ENCODE measurements around the gene CNTNAP3.
"Not testable (repeated sequence)": the region's sequence is repeated elsewhere in the genome, so short reads cannot be mapped to it uniquely, and the experiment has no call there.

Gene CNTNAP3

GRCh38 chr9:39108145-39108544 is 179.8 kb downstream of the CNTNAP3 start:
- TF ChIP-seq POLR2A (IDR thresholded peaks at IDR 0.05; ENCODE audit: low read depth, low read length) = no peak
- DNase-seq (ENCODE audit: insufficient read length, low spot score) (no peak), FAIRE-seq (no peak)

- DNase-seq (ENCODE audit: insufficient read length, low spot score); FAIRE-seq: not testable (repeated sequence)
Measured at GRCh38 chr9:39097208-39097607, 190.8 kb downstream of the CNTNAP3 start.

- FAIRE-seq; DNase-seq (ENCODE audit: insufficient read length, low spot score): not testable (repeated sequence)
Measured at GRCh38 chr9:39085311-39085710, 202.7 kb downstream of the CNTNAP3 start.

- FAIRE-seq; DNase-seq (ENCODE audit: insufficient read length, low spot score): not testable (repeated sequence)
Measured at GRCh38 chr9:39082574-39082973, 205.4 kb downstream of the CNTNAP3 start.

GRCh38 chr9:39080081-39080480 is 207.9 kb downstream of the CNTNAP3 start:
- not testable (repeated sequence) for DNase-seq (ENCODE audit: insufficient read length, low spot score); FAIRE-seq

- FAIRE-seq; DNase-seq (ENCODE audit: insufficient read length, low spot score): not testable (repeated sequence)
Measured at GRCh38 chr9:39078621-39079256, 209.2 kb downstream of the CNTNAP3 start.

GRCh38 chr9:39073537-39073936 is 214.4 kb downstream of the CNTNAP3 start:
- not testable (repeated sequence) for FAIRE-seq; DNase-seq (ENCODE audit: insufficient read length, low spot score)

- FAIRE-seq; DNase-seq (ENCODE audit: insufficient read length, low spot score): not testable (repeated sequence)
Measured at GRCh38 chr9:39067683-39068082, 220.3 kb downstream of the CNTNAP3 start.

GRCh38 chr9:39062966-39063365 is 225.0 kb downstream of the CNTNAP3 start:
- FAIRE-seq; DNase-seq (ENCODE audit: insufficient read length, low spot score): not testable (repeated sequence)

- not testable (repeated sequence) for DNase-seq (ENCODE audit: insufficient read length, low spot score); FAIRE-seq
Measured at GRCh38 chr9:39054453-39054852, 233.5 kb downstream of the CNTNAP3 start.

GRCh38 chr9:39046833-39047232 is 241.1 kb downstream of the CNTNAP3 start:
- FAIRE-seq; DNase-seq (ENCODE audit: insufficient read length, low spot score): not testable (repeated sequence)

GRCh38 chr9:39042352-39042803 is 245.6 kb downstream of the CNTNAP3 start:
- not testable (repeated sequence) for DNase-seq (ENCODE audit: insufficient read length, low spot score); FAIRE-seq

- FAIRE-seq; DNase-seq (ENCODE audit: insufficient read length, low spot score): not testable (repeated sequence)
Measured at GRCh38 chr9:39041774-39042173, 246.2 kb downstream of the CNTNAP3 start.

GRCh38 chr9:39039148-39039547 is 248.8 kb downstream of the CNTNAP3 start:
- FAIRE-seq = not testable (repeated sequence)

GRCh38 chr9:39038221-39038620 is 249.7 kb downstream of the CNTNAP3 start:
- not testable (repeated sequence) for DNase-seq (ENCODE audit: insufficient read length, low spot score); FAIRE-seq

More at GRCh38 chr9:39039148-39039547, 248.8 kb downstream of the CNTNAP3 start:
- DNase-seq (ENCODE audit: insufficient read length, low spot score) = not testable (repeated sequence)

- FAIRE-seq; DNase-seq (ENCODE audit: insufficient read length, low spot score): not testable (repeated sequence)
Measured at GRCh38 chr9:39033849-39034248, 254.1 kb downstream of the CNTNAP3 start.

- not testable (repeated sequence) for DNase-seq (ENCODE audit: insufficient read length, low spot score); FAIRE-seq
Measured at GRCh38 chr9:39030204-39031019, 257.6 kb downstream of the CNTNAP3 start.

- DNase-seq (ENCODE audit: insufficient read length, low spot score); FAIRE-seq: not testable (repeated sequence)
Measured at GRCh38 chr9:39028855-39029254, 259.1 kb downstream of the CNTNAP3 start.

- not testable (repeated sequence) for DNase-seq (ENCODE audit: insufficient read length, low spot score); FAIRE-seq
Measured at GRCh38 chr9:39028168-39028567, 259.8 kb downstream of the CNTNAP3 start.

- FAIRE-seq; DNase-seq (ENCODE audit: insufficient read length, low spot score): not testable (repeated sequence)
Measured at GRCh38 chr9:39025911-39026588, 261.9 kb downstream of the CNTNAP3 start.

Data from H54 (cell line).